Measurements from ENCODE around the gene SPRED3.
"Not testable (repeated sequence)": the region's sequence is repeated elsewhere in the genome, so short reads cannot be mapped to it uniquely, and the experiment has no call there.

Gene SPRED3, protein sequence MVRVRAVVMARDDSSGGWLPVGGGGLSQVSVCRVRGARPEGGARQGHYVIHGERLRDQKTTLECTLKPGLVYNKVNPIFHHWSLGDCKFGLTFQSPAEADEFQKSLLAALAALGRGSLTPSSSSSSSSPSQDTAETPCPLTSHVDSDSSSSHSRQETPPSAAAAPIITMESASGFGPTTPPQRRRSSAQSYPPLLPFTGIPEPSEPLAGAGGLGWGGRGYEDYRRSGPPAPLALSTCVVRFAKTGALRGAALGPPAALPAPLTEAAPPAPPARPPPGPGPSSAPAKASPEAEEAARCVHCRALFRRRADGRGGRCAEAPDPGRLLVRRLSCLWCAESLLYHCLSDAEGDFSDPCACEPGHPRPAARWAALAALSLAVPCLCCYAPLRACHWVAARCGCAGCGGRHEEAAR

DNA sequence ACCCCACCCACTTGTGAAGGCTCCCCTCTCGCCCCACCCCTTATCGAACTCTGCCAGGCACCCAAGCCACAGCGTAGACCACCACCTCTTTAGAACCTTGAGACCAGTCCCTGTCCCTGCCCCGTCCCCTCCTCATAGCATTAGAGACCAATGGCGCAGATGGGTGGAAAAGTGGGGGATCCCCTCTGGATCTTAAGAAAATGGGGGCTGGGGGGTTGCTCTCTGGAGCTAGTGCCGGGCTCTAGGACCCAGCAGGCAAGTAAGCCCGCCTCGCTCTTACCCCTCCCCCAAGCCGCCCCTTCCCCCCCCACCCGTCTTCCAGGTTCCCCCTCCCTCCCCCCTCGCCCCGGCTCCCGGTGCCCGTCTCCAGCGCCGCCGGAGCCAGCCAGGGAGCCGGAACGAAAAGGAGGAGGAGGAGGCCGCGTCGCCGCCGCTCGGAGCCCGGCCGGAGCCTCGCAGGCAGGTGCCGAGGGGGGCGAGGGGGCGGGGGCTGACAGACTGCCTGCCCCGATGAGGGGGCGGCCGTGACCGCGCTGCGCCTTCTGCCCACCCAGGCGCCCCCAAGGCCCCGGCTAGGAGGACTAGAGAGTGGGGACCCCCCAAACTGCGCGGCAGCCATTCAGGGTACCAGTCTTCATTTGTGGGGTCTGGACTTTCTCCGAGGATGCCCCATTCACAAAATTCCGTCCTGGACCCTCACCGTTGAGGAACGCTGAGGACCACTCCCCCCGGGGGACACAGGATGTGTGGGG lies at the start of gene SPRED3:
Gene SPRED3, plus strand, starts transcription at position 349 of the 752 bp plus-strand sequence. CDS start 1,606 bp downstream, outside the sequence.
- no peak for DNase-seq

DNA sequence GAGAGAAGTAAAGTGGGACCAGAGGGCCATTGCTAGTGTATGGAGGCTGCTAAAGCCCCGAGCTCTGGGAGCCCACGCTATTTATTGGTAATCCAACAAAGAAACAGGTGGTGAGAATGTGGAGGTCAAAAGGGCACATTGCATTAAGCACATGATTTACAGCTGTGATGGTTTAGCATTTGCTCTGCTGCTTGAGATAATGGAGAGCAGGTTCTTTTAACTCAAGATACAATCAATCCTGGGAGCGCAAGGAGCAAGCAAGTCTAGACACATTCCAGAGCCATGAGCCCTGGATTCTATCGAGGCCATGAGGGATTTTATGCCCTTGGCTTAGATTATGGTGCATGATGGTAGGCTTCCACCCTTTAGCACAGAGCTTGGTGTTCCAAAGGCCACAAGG lies 49.5 kb upstream of the SPRED3 start:
- not testable (repeated sequence) for DNase-seq

DNA sequence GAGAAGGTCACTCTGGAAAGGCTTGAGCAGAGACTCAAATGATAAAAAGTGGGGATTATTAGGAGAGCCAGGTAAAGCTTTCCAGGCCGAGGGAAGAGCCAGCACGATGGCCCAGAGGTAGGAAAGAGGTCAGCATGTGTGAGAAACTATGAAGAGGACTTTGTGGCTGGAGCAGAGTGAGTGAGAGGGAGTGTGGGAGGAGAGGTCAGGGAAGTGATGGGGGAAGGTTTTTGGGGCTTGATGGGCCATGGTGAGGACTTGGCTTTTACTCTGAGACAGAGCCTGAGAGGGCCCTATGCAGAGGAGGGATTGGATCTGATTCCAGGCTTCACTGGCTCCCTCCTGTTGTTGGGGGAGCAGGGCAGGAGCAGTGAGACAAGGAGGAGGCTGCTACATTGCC lies 47.6 kb upstream of the SPRED3 start:
- DNase-seq = no peak

DNA sequence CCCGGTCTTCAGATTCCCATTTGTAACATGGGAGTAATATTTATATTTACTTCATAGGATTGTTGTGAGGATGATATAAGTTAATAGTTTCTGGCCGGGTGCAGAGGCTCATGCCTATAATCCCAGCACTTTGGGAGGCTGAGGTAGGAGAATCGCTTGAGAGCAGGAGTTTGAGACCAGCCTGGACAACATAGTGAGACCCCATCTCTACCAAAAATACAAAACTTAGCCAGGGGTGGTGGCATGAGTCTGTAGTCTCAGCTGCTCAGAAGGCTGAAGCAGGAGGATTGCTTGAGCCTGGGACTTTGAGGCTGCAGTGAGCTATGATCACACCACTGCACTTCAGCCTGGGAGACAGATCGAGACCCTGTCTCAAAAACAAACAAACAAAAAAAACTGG lies 41.7 kb upstream of the SPRED3 start:
- DNase-seq = no peak

DNA sequence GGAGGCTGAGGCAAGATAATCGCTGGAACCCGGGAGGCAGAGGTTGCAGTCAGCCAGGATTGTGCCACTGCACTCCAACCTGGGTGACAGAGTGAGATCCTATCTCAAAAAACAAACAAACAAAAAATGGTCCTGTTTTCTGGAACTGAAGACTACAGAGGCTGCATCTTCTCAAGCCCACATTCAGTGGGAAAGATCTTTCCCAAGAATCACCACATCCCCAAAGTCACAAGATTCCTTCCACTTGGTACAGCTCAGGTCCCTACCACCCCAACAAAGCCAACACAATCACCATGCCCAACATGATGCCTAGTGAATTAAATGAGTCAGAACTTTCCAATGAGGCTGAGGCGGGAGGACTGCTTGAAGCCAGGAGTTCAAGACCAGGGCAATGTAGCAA lies 37.6 kb upstream of the SPRED3 start:
- no peak for DNase-seq

DNA sequence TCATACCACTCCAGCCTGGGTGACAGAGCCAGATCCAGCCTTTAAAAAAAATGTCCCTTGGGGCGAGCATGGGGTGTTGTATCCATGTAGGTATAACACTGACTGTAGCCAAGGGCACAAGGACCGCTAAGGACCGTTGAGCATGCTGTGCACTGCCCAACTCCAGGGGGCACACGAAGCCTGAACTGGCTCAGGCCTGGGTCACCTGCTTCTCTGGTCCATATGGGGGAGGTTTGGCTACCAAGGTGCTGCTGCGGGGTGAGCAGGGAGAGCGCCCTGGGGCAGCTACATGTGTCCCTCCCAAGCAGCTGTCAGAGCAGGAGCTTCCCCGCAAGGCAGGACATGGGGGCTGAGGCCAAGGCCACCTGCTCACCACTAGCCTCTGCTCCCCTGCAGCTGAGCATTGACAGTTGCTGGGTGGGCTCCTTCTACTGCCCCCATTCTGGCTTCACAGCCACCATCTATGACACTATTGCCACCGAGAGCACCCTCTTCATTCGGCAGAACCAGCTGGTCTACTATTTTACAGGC lies 36.6 kb upstream of the SPRED3 start:
- DNase-seq = no peak

DNA sequence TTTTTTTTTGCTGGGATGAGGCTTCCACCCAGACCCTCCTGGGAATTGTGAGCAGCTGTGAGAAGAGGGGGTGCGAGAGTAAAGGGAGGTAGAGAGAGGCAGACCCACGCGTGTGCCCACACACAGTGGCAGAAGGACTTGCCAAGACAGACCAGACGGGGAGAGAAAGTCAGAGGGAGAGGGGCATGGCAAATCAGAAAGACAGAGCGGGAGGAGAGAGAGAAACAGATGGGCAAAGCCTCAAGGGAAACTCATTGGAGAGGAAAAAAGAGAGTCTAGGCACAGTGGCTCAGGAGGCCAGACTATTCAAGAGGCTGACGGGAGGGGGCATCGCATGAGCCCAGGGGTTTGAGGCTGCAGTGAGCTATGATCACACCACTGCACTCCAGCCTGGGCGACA lies 35.9 kb upstream of the SPRED3 start:
- no peak for DNase-seq

DNA sequence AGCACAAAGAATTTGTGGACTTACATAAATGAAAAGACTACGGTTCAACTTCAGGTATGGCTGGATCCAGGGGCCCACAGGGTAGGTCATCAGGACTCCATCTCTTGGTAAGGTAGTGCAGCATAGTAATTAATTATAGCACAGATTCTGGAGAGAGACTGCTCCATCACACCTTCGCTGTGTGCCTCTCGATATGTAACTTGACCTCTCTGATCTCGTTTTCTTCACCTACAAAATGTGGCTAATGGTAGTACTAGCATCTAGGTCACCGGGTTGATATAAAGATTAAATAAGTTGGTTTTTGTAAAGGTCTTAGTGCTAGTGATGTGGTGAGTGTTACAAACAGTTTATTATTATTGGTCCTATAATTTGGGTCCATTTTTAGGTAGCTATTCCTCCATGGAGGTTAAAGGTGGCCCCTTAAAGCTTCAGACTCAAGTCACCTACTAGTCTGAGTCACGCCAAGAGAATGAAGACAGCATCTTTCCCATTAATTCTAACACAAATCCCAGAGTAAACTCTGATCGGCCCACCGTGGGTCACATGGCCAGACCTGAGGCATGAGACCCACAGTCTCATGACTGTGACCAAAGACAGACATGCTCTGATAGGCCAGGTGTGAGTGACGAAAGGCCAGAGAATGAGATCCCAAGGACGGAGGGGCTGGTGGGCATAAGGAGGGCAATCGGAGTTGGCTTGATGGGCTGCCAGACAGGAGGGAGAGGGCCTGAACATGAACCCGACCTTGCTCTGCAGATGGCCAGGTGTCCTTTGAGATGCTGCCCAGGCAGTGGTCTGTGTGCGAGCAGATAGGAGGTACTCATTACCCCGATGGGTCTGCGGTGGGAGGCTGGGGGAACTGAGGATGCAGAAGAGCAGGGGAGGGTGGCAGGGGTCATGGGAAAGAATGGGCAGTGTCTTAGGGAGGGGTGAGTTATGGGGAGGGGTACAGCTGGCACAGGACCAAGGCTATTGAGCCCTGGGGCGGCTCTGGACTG lies 32.5 kb upstream of the SPRED3 start:
- no peak for DNase-seq

DNA sequence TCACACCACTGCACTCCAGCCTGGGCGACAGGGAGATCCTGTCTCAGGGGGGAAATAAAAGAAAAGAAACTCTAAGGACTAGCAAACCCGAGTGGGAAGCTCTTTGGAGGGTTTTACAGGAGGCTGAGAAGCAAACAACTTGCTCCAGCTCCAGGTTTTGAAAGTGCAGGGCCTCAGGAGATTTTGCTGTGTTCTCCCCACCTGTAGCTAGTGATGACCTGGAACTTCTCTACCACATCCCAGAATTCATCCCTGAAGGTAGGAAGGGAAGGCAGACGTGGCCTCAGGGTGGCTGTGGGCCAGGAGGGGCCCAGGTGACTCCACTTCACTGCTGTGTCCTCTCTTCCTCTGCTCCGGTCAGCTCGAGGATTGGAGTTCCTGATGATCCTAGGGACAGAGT lies 30.4 kb upstream of the SPRED3 start:
- DNase-seq = no peak

DNA sequence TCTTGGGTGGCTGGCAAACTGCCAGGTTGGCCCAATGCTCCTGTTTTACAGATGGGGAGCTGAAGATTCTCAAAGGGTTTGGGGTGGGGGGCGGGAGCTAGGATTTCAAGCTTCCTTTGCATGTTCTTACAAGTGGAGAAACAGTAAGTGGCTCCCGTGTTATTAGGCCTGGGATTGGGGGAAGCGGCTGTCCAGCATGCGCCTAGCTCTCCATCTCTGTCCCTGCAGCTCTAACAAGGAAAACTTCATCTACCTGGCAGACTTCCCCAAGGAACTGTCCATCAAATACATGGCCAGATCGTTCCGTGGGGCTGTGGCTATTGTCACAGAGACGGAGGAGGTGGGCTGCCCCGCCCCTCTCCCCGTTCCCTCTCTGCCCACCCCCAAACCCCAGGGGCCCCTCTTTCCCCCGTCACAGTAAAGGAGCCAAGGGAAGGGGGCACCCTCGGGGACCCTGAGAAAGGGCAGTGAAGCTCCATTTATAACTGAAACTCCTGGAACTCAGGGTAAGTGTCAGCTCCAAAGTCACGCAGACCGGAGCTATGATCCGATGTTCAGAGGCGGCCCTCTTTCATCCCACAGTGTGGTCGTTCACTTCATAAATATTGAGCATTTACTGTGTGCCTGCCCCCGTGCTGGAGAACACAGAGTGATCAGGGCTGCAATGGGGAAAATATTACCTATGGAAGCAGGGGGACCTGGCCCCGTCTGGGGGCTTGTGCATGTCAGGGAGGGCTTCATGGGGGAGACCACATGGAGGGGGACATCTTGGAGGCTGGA lies 29.1 kb upstream of the SPRED3 start:
- no peak for DNase-seq

DNA sequence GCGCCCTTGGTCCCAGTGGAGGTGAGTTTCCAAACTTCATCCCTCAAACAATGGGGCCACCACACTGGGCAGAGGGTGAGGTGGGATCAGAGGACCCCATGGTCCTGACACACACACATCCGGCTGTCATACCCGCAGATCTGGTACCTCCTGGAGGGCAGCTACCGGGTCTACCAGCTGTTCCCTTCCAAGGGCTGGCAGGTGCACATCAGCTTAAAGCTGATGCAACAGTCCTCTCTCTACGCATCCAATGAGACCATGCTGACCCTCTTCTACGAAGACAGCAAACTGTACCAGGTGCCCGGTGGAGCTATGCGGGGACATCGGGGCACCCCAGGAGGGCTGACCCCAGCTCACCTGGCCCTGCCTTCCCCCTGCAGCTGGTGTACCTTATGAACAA lies 28.1 kb upstream of the SPRED3 start:
- no peak for DNase-seq

DNA sequence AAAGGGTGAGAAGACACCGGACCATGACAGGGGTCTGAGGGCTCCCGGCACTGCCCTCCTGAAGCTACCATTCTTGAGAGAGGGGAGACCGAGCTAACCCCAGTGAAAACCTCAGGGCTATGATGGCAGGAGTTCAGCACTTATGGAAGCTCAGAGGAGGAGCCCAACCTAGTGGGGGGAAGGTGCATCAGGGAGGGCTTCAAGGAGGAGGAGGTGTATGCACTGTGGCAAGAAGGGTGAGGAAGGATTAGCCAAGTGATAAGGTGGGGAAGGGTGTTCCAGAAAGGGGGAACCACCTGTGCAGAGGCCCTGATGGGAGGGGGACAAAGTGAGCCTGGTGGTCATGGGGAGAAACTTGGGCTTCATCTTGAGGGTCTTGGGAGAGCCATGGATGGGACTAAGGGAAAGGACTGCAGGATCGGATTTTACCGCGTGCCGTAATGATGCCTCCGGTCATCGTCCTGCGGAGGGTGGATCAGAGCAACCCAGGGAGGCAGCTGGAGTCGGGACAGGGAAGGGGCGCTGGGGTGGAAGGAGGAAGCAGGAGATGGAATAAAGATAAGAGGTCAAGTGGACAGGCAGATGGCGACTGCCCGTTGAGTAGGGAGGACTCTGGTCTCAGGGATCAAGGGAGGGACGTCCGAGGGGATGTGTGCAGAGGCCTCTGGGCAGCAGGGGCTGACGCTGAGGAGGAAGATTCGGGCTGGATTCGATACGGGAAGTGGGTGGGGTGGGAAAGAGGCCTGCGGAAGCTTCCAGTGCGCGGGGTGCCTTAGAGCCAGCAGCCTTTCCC lies 27.5 kb upstream of the SPRED3 start:
- DNase-seq = no peak

DNA sequence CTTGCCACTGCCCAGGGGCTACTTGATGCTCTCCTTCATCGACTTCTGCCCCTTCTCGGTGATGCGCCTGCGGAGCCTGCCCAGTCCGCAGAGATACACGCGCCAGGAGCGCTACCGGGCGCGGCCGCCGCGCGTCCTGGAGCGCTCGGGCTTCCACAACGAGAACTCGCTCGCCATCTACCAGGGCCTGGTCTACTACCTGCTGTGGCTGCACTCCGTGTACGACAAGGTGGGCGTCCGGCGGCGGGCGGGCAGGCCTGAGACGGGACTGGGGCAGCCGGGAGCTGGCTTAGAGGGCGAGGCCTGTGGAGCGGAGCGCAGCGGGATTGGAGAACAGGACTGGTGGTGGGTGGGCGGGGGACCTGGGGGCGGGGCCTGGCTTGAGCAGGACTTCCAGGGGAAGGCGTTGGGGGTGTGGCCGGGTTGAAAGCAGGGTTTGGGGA lies 26.8 kb upstream of the SPRED3 start:
- peak; percentile 82 to 93 (median 88) for DNase-seq

DNA sequence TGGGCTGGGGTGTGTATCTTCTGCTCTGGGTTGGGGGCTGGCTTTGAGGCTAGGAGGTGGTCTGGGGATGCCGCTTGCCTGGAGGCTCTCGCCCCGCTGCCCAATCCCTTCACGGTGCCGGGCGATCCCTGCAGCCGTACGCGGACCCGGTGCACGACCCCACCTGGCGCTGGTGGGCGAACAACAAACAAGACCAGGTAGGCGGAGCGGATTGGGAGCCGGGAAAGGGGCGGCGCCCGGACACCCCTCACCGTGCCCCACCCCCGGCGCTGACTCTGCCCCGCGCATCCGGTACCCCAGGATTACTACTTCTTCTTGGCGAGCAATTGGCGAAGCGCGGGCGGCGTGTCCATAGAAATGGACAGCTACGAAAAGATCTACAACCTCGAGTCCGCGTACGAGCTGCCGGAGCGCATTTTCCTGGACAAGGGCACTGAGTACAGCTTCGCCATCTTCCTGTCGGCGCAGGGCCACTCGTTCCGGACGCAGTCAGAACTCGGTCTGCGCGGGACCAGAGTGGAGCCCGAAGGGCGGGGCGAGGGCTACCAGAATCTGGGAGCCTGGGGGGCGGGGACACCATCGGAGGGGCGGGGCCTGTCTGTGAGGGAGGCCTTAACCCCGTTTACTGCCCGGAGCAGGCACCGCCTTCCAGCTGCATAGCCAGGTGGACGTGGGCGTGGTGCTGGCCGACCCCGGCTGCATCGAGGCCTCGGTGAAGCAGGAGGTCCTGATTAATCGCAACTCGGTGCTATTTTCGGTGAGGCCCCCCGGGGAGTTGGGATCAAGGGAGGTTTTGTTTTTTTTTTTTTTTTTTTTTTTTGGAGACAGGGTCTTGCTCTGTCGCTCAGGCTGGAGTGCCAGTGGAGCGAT lies 26.2 kb upstream of the SPRED3 start:
- peak; percentile 85 to 95 (median 90) for DNase-seq

DNA sequence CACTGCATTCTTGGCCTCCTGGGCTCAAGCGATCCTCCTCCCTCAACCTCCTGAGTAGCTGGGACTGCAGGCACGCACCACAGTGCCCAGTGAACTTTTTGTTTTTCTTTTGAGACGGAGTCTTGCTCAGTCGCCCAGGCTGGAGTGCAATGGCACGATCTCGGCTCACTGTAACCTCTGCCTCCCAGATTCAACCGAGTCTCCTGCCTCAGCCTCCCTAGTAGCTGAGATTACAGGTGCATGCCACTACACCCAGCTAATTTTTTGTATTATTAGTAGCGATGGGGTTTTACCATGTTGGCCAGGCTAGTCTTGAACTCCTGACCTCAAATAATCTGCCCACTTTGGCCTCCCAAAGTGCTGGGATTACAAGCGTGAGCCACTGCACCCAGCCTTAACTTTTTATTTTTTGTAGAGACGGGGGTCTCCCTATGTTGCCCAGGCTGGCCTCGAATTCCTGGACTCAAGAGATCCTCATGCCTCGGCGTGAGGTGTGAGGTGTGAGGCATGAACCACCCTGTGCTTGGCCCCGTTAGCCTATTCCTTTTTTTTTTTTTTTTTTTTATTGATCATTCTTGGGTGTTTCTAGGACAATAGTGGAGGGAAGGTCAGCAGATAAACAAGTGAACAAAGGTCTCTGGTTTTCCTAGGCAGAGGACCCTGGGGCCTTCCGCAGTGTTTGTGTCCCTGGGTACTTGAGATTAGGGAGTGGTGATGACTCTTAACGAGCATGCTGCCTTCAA lies 25.4 kb upstream of the SPRED3 start:
- not testable (repeated sequence) for DNase-seq

DNA sequence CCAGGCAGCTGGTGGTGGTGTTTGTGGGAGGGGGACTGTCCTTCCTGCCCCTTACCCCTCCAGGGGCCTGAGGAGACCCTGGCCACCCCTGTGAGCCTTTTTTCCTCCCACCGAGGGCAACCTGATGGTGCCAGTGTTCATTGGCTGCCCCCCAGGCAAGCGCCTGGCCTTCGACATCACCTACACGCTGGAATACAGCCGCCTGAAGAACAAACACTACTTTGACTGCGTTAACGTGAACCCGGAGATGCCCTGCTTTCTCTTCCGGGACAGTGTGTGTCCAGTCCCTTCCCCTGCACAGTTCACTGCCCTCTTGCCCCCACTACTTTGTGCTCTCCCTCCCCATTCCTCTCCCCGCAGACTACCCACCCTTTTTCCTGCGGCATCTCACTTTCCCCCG lies 21.5 kb upstream of the SPRED3 start:
- no peak for DNase-seq

DNA sequence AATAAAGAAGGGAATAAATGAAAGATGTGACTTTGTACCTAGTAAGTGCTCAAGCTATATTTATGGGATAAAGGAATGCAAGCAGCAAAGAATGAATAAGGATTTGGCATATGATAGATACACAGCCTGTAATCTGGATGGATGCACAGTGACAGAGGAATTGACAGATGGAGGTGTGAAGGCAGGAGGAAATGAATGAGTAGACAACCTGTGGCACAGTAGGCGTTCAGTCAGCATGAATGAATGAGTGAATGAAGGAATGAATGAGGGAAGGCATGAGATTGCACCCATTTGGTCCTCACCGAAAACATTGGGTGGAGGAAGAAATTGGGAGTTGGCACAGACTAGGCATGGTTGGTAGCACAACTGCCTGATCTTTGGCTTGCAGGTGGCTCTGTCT lies 18.9 kb upstream of the SPRED3 start:
- DNase-seq = no peak

DNA sequence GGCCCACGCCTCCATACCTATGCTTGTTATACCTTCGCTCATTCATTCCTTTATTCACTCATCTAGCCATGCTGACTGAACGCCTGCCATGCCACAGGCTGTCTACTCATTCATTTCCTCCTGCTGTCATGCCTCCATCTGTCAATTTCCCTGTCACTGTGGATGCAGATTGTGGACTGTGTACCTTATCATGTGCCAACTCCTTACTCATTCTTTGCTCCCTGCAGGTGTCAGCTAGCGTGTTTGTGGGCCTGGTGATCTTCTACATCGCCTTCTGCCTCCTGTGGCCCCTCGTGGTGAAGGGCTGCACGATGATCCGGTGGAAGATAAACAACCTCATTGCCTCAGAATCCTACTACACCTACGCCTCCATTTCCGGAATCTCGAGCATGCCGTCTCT lies 18.2 kb upstream of the SPRED3 start:
- DNase-seq = no peak

DNA sequence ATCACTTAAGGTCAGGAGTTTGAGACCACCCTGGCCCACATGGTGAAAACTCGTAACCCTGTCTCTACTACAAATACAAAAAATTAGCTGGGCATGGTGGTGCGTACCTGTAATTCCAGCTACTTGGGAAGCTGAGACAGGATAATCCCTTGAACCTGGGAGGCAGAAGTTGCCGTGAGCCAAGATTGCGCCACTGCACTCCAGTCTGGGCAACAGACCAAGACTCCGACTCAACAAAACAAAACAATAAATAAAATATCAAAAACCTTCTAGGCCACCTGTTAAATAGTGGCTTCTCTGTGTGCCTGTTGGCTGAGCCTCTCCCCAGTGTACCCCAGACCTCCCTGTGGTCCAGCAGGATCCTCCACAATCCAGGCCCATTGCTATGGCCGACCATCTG lies 17.4 kb upstream of the SPRED3 start:
- no peak for DNase-seq
